Activated CD4-positive, alpha-beta memory T cell treated with anti-CD3 and anti-CD28 coated beads for 36 hours (primary cell): ENCODE measurements around the gene LSM10. TPM values are rescaled to one million over a fixed set of nuclear protein-coding genes. Genes with fewer than 3 reads are reported as not detected.

Experiments used
- CTCF ChIA-PET: fragments of 350-600 bp; sonication (Branson Sonifier 250); formaldehyde crosslinking; loops from one replicate; lab custom pipeline; 2021; ENCODE audit warnings: antibody characterized with exemption, inconsistent platforms; lab: Charles Lee
- POLR2A ChIA-PET: fragments of 350-600 bp; sonication (Branson Sonifier 250); formaldehyde crosslinking; loops from one replicate; lab custom pipeline; 2021; ENCODE audit warnings: antibody characterized with exemption; lab: Charles Lee
- DNase-seq: peaks from one replicate; pipeline ENCODE4 v3.0.0-alpha.2; 2020
- H3K27ac Mint-ChIP-seq: one replicate; pipeline ENCODE4 v1.8.0; 2021; ENCODE audit warnings: mixed read lengths
- H3K27me3 Mint-ChIP-seq: one replicate; pipeline ENCODE4 v1.8.0; 2021; ENCODE audit warnings: mixed read lengths
- H3K36me3 Mint-ChIP-seq: one replicate; pipeline ENCODE4 v1.8.0; 2021; ENCODE audit warnings: mixed read lengths
- H3K4me1 Mint-ChIP-seq: one replicate; pipeline ENCODE4 v1.8.0; 2021; ENCODE audit warnings: low read depth, mixed read lengths
- H3K4me3 Mint-ChIP-seq: one replicate; pipeline ENCODE4 v1.8.0; 2021; ENCODE audit warnings: mild to moderate bottlenecking, mixed read lengths
- H3K9me3 Mint-ChIP-seq: one replicate; pipeline ENCODE4 v1.8.0; 2021; ENCODE audit warnings: mixed read lengths
- intact Hi-C: fragments of 100-400 bp; cut with micrococcal nuclease; formaldehyde crosslinking; loops from one replicate; pipeline ENCODE4 v1.15.1; 2023
- total RNA-seq, 2 experiments: library from RNA; stranded (reverse); gene quantifications; one replicate each; pipeline ENCODE4 v1.2.3, GENCODE V29; 2021

LSM10 gene
- total RNA-seq, 2 experiments from 2014 or later = 46.0 to 47.0 TPM

DNA sequence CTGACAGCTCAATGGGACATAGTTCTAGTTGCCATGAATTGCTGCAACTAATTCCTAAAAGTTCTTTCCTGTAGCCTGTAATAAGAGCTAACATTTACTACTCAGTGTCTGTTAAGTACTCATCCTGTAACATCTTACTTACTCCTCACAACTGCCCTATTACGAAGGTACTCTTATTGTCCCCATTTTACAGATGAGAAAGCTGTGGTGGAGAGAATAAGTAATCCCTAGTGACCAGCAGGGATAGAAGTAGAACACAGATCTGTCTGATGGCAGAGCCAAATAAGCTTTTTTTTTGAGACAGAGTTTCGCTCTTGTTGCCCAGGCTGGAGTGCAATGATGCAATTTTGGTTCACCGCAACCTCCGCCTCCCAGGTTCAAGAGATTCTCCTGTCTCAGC is 15.0 kb downstream of the LSM10 start:
- ChIA-PET CTCF (interaction anchor here (1.2 to 1.5 kb wide), 3 partner anchors 14 to 233 kb away, joined by 3 to 12 read pairs (median 3); partner anchors contain the start of gene TRAPPC3), POLR2A (no interaction called here)
- Mint-ChIP-seq H3K4me3 (no peak overlapping the region), H3K36me3 (peaks cover 8% of the 10 kb centered on the region), H3K4me1 (peaks cover 78% of the 10 kb centered on the region), H3K27me3 (no peaks in the 10 kb centered on the region), H3K9me3 (no peaks in the 10 kb centered on the region), H3K27ac (no peak overlapping the region)
- DNase-seq = no peak
- intact Hi-C loops = no loop called here

DNA sequence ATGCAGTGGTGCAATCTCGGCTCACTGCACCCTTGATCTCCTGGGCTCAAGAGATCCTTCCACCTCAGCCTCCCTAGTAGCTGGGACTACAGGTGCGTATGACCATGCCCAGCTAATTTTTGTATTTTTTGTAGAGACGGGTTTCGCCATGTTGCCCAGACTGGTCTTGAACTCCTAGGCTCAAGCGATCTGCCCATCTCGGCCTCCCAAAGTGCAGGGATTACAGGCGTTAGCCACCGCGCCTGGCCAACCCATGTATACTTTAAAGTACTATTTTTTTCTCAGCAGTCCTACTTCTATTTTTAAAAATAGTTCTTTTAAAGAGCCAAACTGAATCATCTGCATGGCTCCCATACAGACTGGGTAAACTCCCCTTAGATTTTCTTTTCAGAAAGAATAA is 15.5 kb downstream of the LSM10 start:
- POLR2A ChIA-PET = no interaction called here
- Mint-ChIP-seq H3K36me3 (peaks cover 8% of the 10 kb centered on the region), H3K4me3 (no peak overlapping the region), H3K27me3 (no peaks in the 10 kb centered on the region), H3K4me1 (peaks cover 77% of the 10 kb centered on the region), H3K9me3 (no peaks in the 10 kb centered on the region), H3K27ac (no peak overlapping the region)
- no peak for DNase-seq
- intact Hi-C loops = no loop called here
- CTCF ChIA-PET = interaction anchor here (0.6 to 1.5 kb wide), 3 partner anchors 13 to 103 kb away, joined by 3 to 12 read pairs (median 5); no protein-coding TSS in a partner anchor

DNA sequence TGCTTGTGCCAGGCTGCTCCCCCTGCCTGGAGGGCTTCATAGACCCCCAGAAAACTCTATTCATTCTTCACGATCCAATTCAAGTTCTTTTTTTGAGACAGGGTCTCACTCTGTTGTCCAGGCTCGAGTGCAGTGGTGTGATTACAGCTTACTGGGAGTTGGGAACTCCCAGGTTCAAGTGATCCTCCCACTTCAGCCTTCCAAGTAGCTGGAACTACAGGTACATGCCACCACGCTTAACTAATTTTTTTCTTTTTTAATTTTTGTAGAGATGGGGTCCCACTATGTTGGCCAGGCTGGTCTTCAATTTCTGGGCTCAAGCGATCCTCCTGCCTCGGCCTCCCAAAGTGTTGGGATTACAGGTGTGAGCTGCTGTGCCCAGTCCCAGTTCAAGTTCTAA is 16.3 kb downstream of the LSM10 start:
- peaks cover 8% of the 10 kb centered on the region for H3K36me3 Mint-ChIP-seq
- intact Hi-C loops = no loop called here
- no peak for DNase-seq
- ChIA-PET POLR2A (no interaction called here), CTCF (interaction anchor here (0.6 kb wide), 2 partner anchors 103 to 232 kb away, joined by 4 to 5 read pairs; partner anchors contain the start of gene TRAPPC3)
- no peaks in the 10 kb centered on the region for H3K9me3 Mint-ChIP-seq
- no peak overlapping the region for H3K4me3 Mint-ChIP-seq
- peaks cover 71% of the 10 kb centered on the region for H3K4me1 Mint-ChIP-seq
- no peaks in the 10 kb centered on the region for H3K27me3 Mint-ChIP-seq
- H3K27ac Mint-ChIP-seq = peak overlapping the region; percentile 43

DNA sequence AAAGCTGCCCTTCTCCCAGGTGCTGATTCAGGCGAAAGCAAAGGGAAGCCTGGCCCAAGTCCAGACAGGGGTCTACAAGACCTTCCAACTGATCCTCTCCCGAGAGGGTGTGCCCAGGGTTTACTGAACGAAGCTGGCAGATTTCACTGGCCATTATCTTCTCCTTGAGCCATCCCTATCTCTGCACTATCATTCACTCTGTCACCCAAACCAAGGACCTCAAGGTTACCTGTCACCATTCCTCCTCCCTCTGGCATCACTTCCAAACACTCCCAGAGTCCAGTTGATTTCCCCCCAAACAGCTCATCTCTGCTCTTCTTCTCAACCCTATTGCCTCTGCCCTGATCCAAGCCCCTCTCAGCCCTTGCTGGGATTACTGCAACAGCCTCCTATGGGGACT is 16.9 kb downstream of the LSM10 start:
- no peak overlapping the region for H3K4me3 Mint-ChIP-seq
- no peak for DNase-seq
- peak overlapping the region; percentile 43 for H3K27ac Mint-ChIP-seq
- CTCF ChIA-PET = no interaction called here
- no peaks in the 10 kb centered on the region for H3K9me3 Mint-ChIP-seq
- peaks cover 77% of the 10 kb centered on the region for H3K4me1 Mint-ChIP-seq
- H3K27me3 Mint-ChIP-seq = no peaks in the 10 kb centered on the region
- intact Hi-C loops = no loop called here
- POLR2A ChIA-PET = no interaction called here
- H3K36me3 Mint-ChIP-seq = peaks cover 11% of the 10 kb centered on the region

DNA sequence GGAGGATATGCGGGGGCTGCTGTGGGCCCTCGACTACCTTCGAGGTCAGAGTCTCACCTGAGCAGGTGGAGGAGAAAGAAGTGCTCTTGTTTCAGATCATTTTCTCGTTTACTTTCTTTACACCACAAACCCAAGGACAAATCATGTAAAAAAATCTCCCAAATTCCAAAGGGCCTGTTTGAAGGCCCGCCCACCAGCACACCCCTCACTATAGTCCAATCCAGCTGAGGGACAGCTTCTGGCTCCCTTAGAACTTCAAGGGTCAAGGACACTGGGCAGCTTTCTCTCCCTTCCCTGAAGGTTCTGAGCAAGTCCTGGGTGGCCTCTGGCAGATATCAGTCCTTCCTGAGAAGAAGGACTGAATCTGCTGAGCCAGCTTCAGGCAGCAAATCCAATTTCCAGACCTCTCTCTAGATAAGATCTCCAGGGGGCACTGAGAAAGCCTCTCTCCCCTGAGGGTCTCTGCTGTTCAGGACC is 17.5 kb downstream of the LSM10 start:
- DNase-seq = no peak
- Mint-ChIP-seq H3K9me3 (no peaks in the 10 kb centered on the region), H3K27me3 (no peaks in the 10 kb centered on the region), H3K4me1 (peaks cover 77% of the 10 kb centered on the region), H3K27ac (peak overlapping the region; percentile 43), H3K36me3 (peaks cover 11% of the 10 kb centered on the region), H3K4me3 (no peak overlapping the region)
- ChIA-PET CTCF (interaction anchor here (1.2 to 1.6 kb wide), 2 partner anchors 11 to 38 kb away, joined by 4 to 6 read pairs; no protein-coding TSS in a partner anchor), POLR2A (no interaction called here)
- intact Hi-C loops = no loop called here

DNA sequence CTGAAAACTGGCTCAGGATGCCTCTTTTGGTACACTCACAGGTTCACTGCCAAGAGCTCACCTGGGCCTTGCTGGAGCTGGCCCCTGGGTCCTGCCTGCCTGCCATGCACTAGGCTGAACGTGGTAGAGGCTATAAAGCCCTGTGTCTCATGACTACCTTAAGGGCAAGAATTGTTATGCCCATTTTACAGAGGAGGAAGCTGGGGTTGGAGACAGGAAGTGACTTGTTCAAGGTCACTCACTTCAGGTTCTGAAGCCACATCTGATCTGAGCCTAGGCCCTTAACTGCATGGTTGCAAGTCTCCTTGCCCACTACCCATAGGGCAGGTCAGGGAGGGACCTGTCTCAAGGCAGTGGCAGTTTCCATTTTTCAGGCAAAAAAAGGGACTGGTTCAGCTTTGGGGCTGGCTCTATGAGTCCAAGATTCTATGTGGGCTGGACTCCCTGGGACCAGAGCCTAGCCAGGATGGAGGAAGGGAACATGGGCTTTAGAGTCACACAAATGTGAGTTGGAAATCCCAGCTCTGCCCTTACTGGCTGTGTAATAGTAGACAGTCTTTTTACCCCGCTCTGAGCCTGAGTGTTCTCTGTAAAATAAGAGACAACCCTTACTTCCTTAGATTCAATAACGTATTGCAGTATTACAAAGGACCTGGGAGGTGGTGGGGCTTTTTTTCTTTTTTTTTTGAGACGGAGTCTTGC is 19.8 kb downstream of the LSM10 start:
- ChIA-PET CTCF (interaction anchor here (0.8 to 2.3 kb wide), 2 partner anchors 9 to 10 kb away, joined by 3 to 11 read pairs; no protein-coding TSS in a partner anchor), POLR2A (interaction anchor here (1.1 to 2.7 kb wide), 2 partner anchors 9 to 11 kb away, joined by 4 to 11 read pairs; no protein-coding TSS in a partner anchor)
- intact Hi-C loops = no loop called here
- H3K36me3 Mint-ChIP-seq = peaks cover 7% of the 10 kb centered on the region
- H3K27ac Mint-ChIP-seq = peak overlapping the region; percentile 84
- no peaks in the 10 kb centered on the region for H3K27me3 Mint-ChIP-seq
- no peak overlapping the region for H3K4me3 Mint-ChIP-seq
- H3K9me3 Mint-ChIP-seq = no peaks in the 10 kb centered on the region
- peaks cover 80% of the 10 kb centered on the region for H3K4me1 Mint-ChIP-seq
- no peak for DNase-seq

DNA sequence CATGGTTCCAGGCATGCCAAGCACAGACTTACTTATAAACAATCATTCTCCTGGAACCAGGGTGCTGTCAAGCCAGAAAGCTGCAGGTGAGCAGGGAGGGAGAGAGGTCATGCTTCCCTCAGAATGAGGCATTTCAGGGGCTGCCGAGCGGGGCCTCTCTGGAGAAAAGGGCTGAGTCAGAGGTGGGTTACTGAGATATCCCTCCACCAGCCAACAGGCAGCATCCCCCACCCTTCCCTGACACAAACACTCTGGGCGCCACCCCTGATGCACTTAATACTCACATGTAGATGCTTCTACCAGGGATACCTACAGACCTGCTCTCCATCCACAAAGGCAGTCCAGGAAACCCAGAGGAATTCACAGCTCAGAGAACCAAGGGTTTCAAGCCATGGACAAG is 25.1 kb downstream of the LSM10 start:
- Mint-ChIP-seq H3K4me3 (no peak overlapping the region), H3K36me3 (peaks cover 4% of the 10 kb centered on the region), H3K4me1 (peaks cover 60% of the 10 kb centered on the region), H3K27ac (peak overlapping the region; percentile 98), H3K9me3 (no peaks in the 10 kb centered on the region), H3K27me3 (no peaks in the 10 kb centered on the region)
- no peak for DNase-seq
- ChIA-PET CTCF (interaction anchor here (1.0 kb wide), 1 partner anchor 30 kb away, joined by 5 read pairs; no protein-coding TSS in a partner anchor), POLR2A (interaction anchor here (0.5 kb wide), 1 partner anchor 46 kb away, joined by 3 read pairs; no protein-coding TSS in a partner anchor)
- intact Hi-C loops = no loop called here

DNA sequence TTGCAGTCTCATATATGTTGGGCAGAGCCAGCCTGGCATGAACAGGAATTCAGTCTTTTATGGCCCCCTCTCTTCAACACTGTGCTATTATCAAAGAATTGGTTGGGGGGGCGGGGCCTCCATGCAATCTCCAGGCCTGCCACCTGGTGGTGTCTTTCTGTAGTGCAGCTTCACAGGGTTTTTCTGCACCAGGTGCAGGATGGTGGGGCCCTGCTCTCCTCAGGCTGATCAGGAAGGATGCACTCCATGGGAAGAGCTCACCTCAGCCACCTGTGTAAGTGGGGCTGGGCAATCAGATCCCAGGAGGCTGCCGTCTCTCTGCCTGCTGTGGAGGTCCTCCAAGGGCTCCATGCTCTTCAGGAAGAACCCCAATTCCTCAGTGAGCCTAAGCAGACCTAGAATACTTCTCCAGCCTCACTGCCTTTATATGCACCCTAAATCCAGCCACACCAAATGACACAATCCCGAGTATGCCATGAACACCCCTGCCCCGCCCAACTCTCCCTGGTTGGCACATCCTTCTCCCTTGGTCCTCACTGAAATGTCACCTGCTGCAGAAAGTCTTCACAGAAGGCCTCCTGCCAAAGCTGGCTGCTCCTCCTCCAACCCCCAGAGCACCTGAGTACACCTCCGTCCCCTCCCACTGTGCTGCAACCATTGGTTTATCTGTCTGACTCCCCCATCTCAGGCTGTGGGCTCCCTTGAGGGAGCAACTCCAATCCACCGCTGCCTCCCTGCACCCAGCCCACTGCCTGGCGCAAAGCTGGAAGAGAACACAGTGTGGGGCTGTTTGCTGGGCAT is 28.4 kb downstream of the LSM10 start:
- Mint-ChIP-seq H3K27ac (peak overlapping the region; percentile 62), H3K36me3 (no peaks in the 10 kb centered on the region), H3K4me3 (no peak overlapping the region), H3K9me3 (no peaks in the 10 kb centered on the region), H3K4me1 (peaks cover 67% of the 10 kb centered on the region), H3K27me3 (no peaks in the 10 kb centered on the region)
- intact Hi-C loops = loop anchor here (2.0 kb wide), 2 partner anchors 26 to 220 kb away; partner anchors contain the start of gene TRAPPC3
- CTCF ChIA-PET = interaction anchor here (0.6 to 6.6 kb wide), 30 partner anchors 8 to 278 kb away, joined by 3 to 66 read pairs (median 6); partner anchors contain the start of genes LSM10, OSCP1, SH3D21 and STK40
- POLR2A ChIA-PET = interaction anchor here (1.0 to 2.2 kb wide), 3 partner anchors 17 to 88 kb away, joined by 3 to 11 read pairs (median 4); partner anchors contain the start of genes SH3D21 and STK40
- DNase-seq = peak; percentile 90

DNA sequence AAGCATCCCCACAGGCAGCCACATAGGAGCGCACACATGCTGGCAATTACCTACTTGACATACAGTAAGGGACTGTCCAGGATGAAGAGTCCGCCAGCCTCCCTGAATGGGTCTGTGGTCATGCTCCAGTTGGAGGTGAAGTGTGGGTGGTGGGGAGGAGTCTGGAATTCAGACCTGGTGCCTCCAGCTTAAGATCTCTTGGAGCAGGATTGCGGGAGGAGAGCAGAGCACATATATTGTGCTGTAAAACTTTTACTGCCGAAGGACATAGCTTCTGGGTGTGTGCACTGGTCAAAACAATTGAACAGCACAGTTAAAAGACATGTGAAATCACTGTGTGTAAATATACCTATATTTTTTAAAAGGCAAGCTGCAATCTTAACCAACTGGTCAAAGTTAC is 29.9 kb downstream of the LSM10 start:
- intact Hi-C loops = loop anchor here (2.0 kb wide), 2 partner anchors 25 to 219 kb away; partner anchors contain the start of gene TRAPPC3
- Mint-ChIP-seq H3K36me3 (peaks cover 2% of the 10 kb centered on the region), H3K27me3 (no peaks in the 10 kb centered on the region), H3K27ac (peak overlapping the region; percentile 95), H3K4me1 (peaks cover 53% of the 10 kb centered on the region), H3K9me3 (no peaks in the 10 kb centered on the region), H3K4me3 (no peak overlapping the region)
- no peak for DNase-seq
- CTCF ChIA-PET = interaction anchor here (0.9 to 6.6 kb wide), 20 partner anchors 8 to 234 kb away, joined by 3 to 66 read pairs (median 10); partner anchors contain the start of genes EVA1B, LSM10, SH3D21 and STK40
- POLR2A ChIA-PET = interaction anchor here (1.0 to 2.2 kb wide), 4 partner anchors 10 to 19 kb away, joined by 4 to 11 read pairs (median 6); partner anchors contain the start of gene STK40

DNA sequence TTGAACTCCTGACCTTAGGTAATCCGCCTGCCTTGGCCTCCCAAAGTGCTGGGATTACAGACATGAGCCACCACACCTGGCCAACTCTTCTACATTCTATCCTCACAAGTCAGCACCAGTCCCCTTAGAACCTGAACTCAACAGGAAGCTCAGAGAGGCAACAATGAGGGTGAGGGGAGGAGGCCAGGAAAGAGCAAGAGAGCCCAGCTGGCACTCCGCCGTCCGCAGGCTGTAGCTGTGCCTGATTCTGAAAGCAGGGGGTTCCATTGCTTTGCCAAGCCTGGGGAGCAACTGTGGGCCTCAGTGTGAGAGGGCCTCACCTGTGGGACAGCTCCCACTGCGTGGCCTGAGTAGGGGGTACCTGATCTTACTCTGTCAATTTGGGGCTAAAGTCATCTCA is 30.6 kb downstream of the LSM10 start:
- peak; percentile 33 for DNase-seq
- Mint-ChIP-seq H3K27ac (peak overlapping the region; percentile 95), H3K27me3 (no peaks in the 10 kb centered on the region), H3K9me3 (no peaks in the 10 kb centered on the region), H3K4me1 (peaks cover 48% of the 10 kb centered on the region), H3K4me3 (no peak overlapping the region), H3K36me3 (peaks cover 4% of the 10 kb centered on the region)
- CTCF ChIA-PET = interaction anchor here (1.3 to 6.6 kb wide), 13 partner anchors 10 to 232 kb away, joined by 3 to 66 read pairs (median 17); partner anchors contain the start of genes LSM10, SH3D21, STK40 and TRAPPC3
- POLR2A ChIA-PET = interaction anchor here (0.8 to 1.7 kb wide), 5 partner anchors 11 to 49 kb away, joined by 3 to 7 read pairs (median 4); partner anchors contain the start of genes LSM10 and STK40
- intact Hi-C loops = no loop called here

DNA sequence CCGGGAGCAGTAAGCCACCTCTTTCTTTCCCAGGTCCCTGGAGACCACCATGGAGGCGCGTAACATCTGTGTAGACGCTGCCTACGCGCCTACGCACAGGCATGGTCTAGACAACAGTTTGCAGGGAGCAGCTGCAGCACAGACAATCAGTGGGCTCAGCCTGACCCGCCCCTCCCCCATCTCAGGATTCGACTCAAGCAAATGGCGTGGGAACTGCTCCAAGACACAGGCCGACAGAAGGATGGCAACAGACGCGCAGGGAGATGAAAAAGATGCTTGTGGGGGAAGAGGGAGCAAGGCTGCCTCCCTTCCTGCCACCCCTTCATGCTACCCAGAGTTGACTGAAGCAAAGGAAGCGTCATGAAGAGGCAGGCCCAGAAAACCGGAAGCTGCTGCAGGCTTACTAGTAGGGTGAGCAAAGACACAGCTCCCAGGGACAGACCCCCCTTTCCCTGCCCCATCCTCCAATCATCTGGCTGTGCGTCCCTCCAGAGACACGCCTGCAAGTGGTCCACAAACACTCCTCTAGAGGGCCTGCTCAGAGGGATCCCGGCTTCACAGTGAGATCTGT is 31.5 kb downstream of the LSM10 start:
- peak overlapping the region; percentile 95 for H3K27ac Mint-ChIP-seq
- H3K4me3 Mint-ChIP-seq = peak overlapping the region; percentile 39
- intact Hi-C loops = no loop called here
- peaks cover 51% of the 10 kb centered on the region for H3K4me1 Mint-ChIP-seq
- ChIA-PET POLR2A (interaction anchor here (0.6 to 1.7 kb wide), 4 partner anchors 16 to 141 kb away, joined by 3 to 4 read pairs (median 3); partner anchors contain the start of gene LSM10), CTCF (interaction anchor here (1.3 to 6.6 kb wide), 9 partner anchors 10 to 217 kb away, joined by 5 to 66 read pairs (median 20); partner anchors contain the start of genes LSM10, SH3D21, STK40 and TRAPPC3)
- peaks cover 7% of the 10 kb centered on the region for H3K36me3 Mint-ChIP-seq
- no peaks in the 10 kb centered on the region for H3K9me3 Mint-ChIP-seq
- H3K27me3 Mint-ChIP-seq = no peaks in the 10 kb centered on the region
- peak; percentile 74 for DNase-seq
